CD1c-positive myeloid dendritic cell (primary cell): ENCODE data around the gene FAP.
A peak's percentile ranks its signal among the peaks of the same experiment; 100 is the strongest.

Source experiments
- DNase-seq: peaks from one replicate; pipeline ENCODE4 v3.0.0-alpha.2; 2016; ENCODE audit errors: extremely low spot score

FAP gene

GRCh38 chr2:162243294-162243693, at the start of gene FAP:
FAP (minus strand) TSS chr2:162243445; CDS start chr2:162243327, 118 bp downstream.
- no peak for DNase-seq

GRCh38 chr2:162291748-162292147, 48.5 kb upstream of the FAP start:
- no peak for DNase-seq

- no peak for DNase-seq
Measured at GRCh38 chr2:162282765-162283425, 39.6 kb upstream of the FAP start.

GRCh38 chr2:162280654-162281053, 37.4 kb upstream of the FAP start:
- no peak for DNase-seq

GRCh38 chr2:162277381-162277780, 34.1 kb upstream of the FAP start:
- DNase-seq = peak; percentile 39

GRCh38 chr2:162267996-162268395, 24.8 kb upstream of the FAP start:
- no peak for DNase-seq

- DNase-seq = no peak
Measured at GRCh38 chr2:162267496-162267895, 24.3 kb upstream of the FAP start.

- DNase-seq = no peak
Measured at GRCh38 chr2:162266460-162266760, 23.2 kb upstream of the FAP start.

GRCh38 chr2:162265666-162266459, 22.6 kb upstream of the FAP start:
- DNase-seq = no peak

GRCh38 chr2:162261032-162261945, 18.0 kb upstream of the FAP start:
- peak; percentile 88 for DNase-seq

GRCh38 chr2:162258686-162259085, 15.4 kb upstream of the FAP start:
- DNase-seq = no peak

GRCh38 chr2:162258169-162258568, 14.9 kb upstream of the FAP start:
- DNase-seq = no peak

GRCh38 chr2:162257425-162257824, 14.2 kb upstream of the FAP start:
- DNase-seq = no peak

GRCh38 chr2:162256591-162256991, 13.3 kb upstream of the FAP start:
- DNase-seq = no peak

- peak; percentile 35 for DNase-seq
Measured at GRCh38 chr2:162254236-162254871, 11.1 kb upstream of the FAP start.

- no peak for DNase-seq
Measured at GRCh38 chr2:162253435-162253834, 10.2 kb upstream of the FAP start.

GRCh38 chr2:162252153-162252552, 8.9 kb upstream of the FAP start:
- DNase-seq = peak; percentile 28

GRCh38 chr2:162245781-162246180, 2.5 kb upstream of the FAP start:
- DNase-seq = no peak

GRCh38 chr2:162245061-162245460, 1.8 kb upstream of the FAP start:
- DNase-seq = no peak

- no peak for DNase-seq
Measured at GRCh38 chr2:162244541-162245031, 1.3 kb upstream of the FAP start.

GRCh38 chr2:162243715-162244114, 470 bp upstream of the FAP start:
- no peak for DNase-seq
